PC-9 (cell line): ENCODE measurements around the gene STC2. TPM values are rescaled to one million over a fixed set of nuclear protein-coding genes. Genes with fewer than 3 reads are reported as not detected.

Source experiments
- BruUV-seq: library from RNA; stranded (reverse); fragments of 400-500 nt; replicated peaks from 2 replicates; lab custom pipeline; 2021; lab: Mats Ljungman, UMichigan
- CTCF ChIA-PET: fragments of 300-600 bp; sonication (Branson Sonifier 250); formaldehyde crosslinking; loops from one replicate; lab custom pipeline; 2022; ENCODE audit warnings: antibody characterized with exemption; lab: Charles Lee
- POLR2A ChIA-PET: fragments of 300-600 bp; sonication (Branson Sonifier 250); formaldehyde crosslinking; loops from one replicate; lab custom pipeline; 2022; ENCODE audit warnings: antibody characterized with exemption; ENCODE audit not compliant: unreplicated experiment; lab: Charles Lee
- DNase-seq, 2 experiments: peaks; one replicate each; pipeline versions ENCODE4 v3.0.0 to v3.0.0-alpha.2; 2015 to 2022; ENCODE audit warnings: mixed read lengths in 1 of 2
- H2AFZ ChIP-seq: fragments of 200-600 bp; sonication (generic); 2 replicates; pipeline ENCODE4 v1.8.1; 2017; ENCODE audit warnings: antibody characterized with exemption
- H3F3A ChIP-seq: fragments of 200-600 bp; sonication (generic); 2 replicates; pipeline ENCODE4 v1.8.1; 2017; ENCODE audit warnings: antibody characterized with exemption, mild to moderate bottlenecking, low read depth; ENCODE audit not compliant: insufficient read depth
- H3K27ac ChIP-seq: fragments of 200-600 bp; sonication (generic); 2 replicates; pipeline ENCODE4 v1.6.1; 2016; ENCODE audit warnings: mixed run types
- H3K27me3 ChIP-seq: fragments of 200-600 bp; sonication (generic); 2 replicates; pipeline ENCODE4 v1.6.1; 2016; ENCODE audit warnings: low read depth, mixed run types; ENCODE audit not compliant: insufficient read depth
- H3K36me3 ChIP-seq: fragments of 200-600 bp; sonication (generic); 2 replicates; pipeline ENCODE4 v1.6.1; 2016; ENCODE audit warnings: low read depth, mixed run types
- H3K4me1 ChIP-seq: fragments of 200-600 bp; sonication (generic); replicated peaks from 2 replicates; pipeline ENCODE4 v1.6.1; 2016; ENCODE audit warnings: mixed run types; ENCODE audit not compliant: insufficient read depth
- H3K4me2 ChIP-seq: fragments of 200-600 bp; sonication (generic); 2 replicates; pipeline ENCODE4 v1.6.1; 2017; ENCODE audit warnings: mixed run types
- H3K4me3 ChIP-seq: fragments of 200-600 bp; sonication (generic); 2 replicates; pipeline ENCODE4 v1.6.1; 2016; ENCODE audit warnings: mixed run types
- H3K79me2 ChIP-seq: fragments of 200-600 bp; sonication (generic); 2 replicates; pipeline ENCODE4 v1.6.1; 2017; ENCODE audit warnings: low read depth, mixed run types
- H3K9me2 ChIP-seq: fragments of 200-600 bp; sonication (generic); 2 replicates; pipeline ENCODE4 v1.8.1; 2017; ENCODE audit warnings: mild to moderate bottlenecking; ENCODE audit not compliant: insufficient read depth
- H3K9me3 ChIP-seq: fragments of 200-600 bp; sonication (generic); 2 replicates; pipeline ENCODE4 v1.8.1; 2016; ENCODE audit warnings: low read depth; ENCODE audit not compliant: insufficient read depth
- H4K20me1 ChIP-seq: fragments of 200-600 bp; sonication (generic); 2 replicates; pipeline ENCODE4 v1.8.1; 2017; ENCODE audit not compliant: insufficient read depth
- CTCF ChIP-seq: fragments of 200-600 bp; sonication (generic); conservative IDR thresholded peaks from 2 replicates; pipeline ENCODE4 v1.6.1; 2017; ENCODE audit warnings: mixed run types, antibody characterized with exemption, mild to moderate bottlenecking, moderate library complexity
- EZH2 ChIP-seq: fragments of 200-600 bp; sonication (generic); IDR thresholded peaks from 2 replicates; pipeline ENCODE4 v1.8.0; 2017; ENCODE audit warnings: antibody characterized with exemption, low read depth
- intact Hi-C: fragments of 100-400 bp; cut with micrococcal nuclease; formaldehyde crosslinking; loops from one replicate; pipeline ENCODE4 v1.10.0; 2022; ENCODE audit not compliant: unreplicated experiment
- total RNA-seq: library from RNA; stranded (reverse); gene quantifications from 2 replicates; pipeline ENCODE4 v1.2.3, GENCODE V29; 2021

Gene STC2
- total RNA-seq, 1 experiment from 2014 or later = 63.5 TPM

DNA sequence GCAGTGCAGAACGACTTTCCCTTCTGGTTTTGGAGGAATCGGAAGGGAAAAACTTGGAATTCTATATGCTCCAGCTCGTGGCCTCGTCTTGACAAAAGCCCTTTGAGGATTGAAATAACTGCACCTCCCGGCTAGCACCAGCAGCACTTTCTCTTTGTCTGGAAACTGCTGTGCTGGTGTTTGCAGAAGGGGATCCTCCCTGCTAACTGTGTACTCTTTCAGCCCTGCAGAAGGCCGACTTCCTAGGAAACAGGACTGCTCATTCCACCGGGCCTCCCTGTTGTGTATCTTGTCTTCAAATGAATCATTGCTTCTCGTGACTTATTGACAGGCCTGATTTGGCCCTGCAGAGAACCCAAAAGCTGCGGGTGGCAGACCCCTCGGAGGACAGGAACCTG is 23.6 kb downstream of the STC2 start:
- TF ChIP-seq CTCF = no peak
- no peak for TF ChIP-seq EZH2
- Histone ChIP-seq H3K9me3 (peaks cover 7% of the 10 kb centered on the region; the same call in 1 of the 2 replicates), H3K79me2 (no peaks in the 10 kb centered on the region), H4K20me1 (no peaks in the 10 kb centered on the region), H3F3A (peaks cover 30% of the 10 kb centered on the region), H3K27ac (peak overlapping the region; percentile 86), H3K4me2 (peak overlapping the region; percentile 62), H3K36me3 (no peaks in the 10 kb centered on the region), H3K4me1 (peaks cover 41% of the 10 kb centered on the region), H3K9me2 (no peaks in the 10 kb centered on the region), H3K4me3 (no peak overlapping the region), H2AFZ (no peak overlapping the region), H3K27me3 (no peaks in the 10 kb centered on the region)
- CTCF ChIA-PET = no interaction called here
- DNase-seq = no peak
- intact Hi-C loops = loop anchor here (1.0 kb wide), 1 partner anchor 24 kb away; the partner anchor contains the start of gene STC2
- POLR2A ChIA-PET = interaction anchor here (0.6 to 0.8 kb wide), 2 partner anchors 147 to 665 kb away, joined by 6 to 10 read pairs; no protein-coding TSS in a partner anchor
- BruUV-seq = no TSS peak

DNA sequence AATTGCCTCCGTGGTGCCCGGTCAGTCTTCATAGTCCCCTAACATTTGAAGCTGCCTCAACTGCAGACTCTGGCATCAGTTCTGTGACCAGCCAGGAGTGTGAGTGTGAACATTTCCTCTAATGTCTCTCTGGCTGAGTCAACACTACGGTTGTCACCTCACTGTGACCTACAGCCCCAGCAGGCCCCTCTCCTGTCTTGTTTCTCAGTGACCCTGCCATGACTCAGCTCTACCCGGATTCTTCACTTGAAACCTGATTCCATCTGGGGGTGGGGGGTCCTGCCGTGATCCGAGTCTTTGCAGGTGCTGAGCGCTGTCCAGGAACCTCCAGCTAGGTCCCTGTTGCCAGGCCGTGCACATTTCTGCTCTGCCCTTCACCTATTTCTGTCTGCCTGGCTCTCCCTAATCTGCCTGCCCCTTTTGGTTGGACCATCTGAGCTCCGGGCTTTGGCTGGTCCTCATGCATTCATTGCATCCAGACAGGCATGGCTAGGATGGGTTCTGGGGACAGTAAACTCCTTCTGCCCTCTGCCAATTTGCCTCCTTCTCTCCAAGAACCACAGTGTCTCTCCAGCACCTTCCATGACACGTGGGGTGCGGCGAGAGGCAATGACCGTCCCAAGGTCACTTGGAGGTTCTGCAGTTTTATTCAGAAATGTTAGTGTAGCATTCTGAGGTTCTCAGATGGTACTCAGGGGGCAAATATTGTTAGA is 24.2 kb downstream of the STC2 start:
- Histone ChIP-seq H4K20me1 (no peaks in the 10 kb centered on the region), H3F3A (peaks cover 30% of the 10 kb centered on the region), H3K9me2 (no peaks in the 10 kb centered on the region), H3K4me2 (peak overlapping the region; percentile 62), H3K4me3 (no peak overlapping the region), H3K27me3 (no peaks in the 10 kb centered on the region), H3K36me3 (no peaks in the 10 kb centered on the region), H3K4me1 (peaks cover 41% of the 10 kb centered on the region), H2AFZ (no peak overlapping the region), H3K9me3 (peaks cover 7% of the 10 kb centered on the region; the same call in 1 of the 2 replicates), H3K27ac (peak overlapping the region; percentile 86), H3K79me2 (no peaks in the 10 kb centered on the region)
- ChIA-PET CTCF (no interaction called here), POLR2A (interaction anchor here (0.8 kb wide), 1 partner anchor 148 kb away, joined by 6 read pairs; no protein-coding TSS in a partner anchor)
- TF ChIP-seq CTCF (no peak), EZH2 (no peak)
- peak; percentile 87 to 88 for DNase-seq
- intact Hi-C loops = loop anchor here (1.0 kb wide), 1 partner anchor 24 kb away; the partner anchor contains the start of gene STC2
- no TSS peak for BruUV-seq

- CTCF ChIA-PET = interaction anchor here (0.6 to 0.8 kb wide), 5 partner anchors 9 to 313 kb away, joined by 3 to 5 read pairs (median 3); no protein-coding TSS in a partner anchor
- intact Hi-C loops = no loop called here
- Histone ChIP-seq H2AFZ (no peak overlapping the region), H3K36me3 (no peaks in the 10 kb centered on the region), H3K27me3 (no peaks in the 10 kb centered on the region), H3K79me2 (no peaks in the 10 kb centered on the region), H3K9me3 (peaks cover under 1% of the 10 kb centered on the region; the same call in 1 of the 2 replicates), H3K9me2 (no peaks in the 10 kb centered on the region), H3K4me3 (peak overlapping the region; percentile 16; the same call in 1 of the 2 replicates), H3K4me2 (peak overlapping the region; percentile 62), H3K27ac (peak overlapping the region; percentile 86), H3K4me1 (peaks cover 41% of the 10 kb centered on the region), H3F3A (peaks cover 30% of the 10 kb centered on the region), H4K20me1 (no peaks in the 10 kb centered on the region)
- DNase-seq = peak; percentile 74 to 93
- POLR2A ChIA-PET = interaction anchor here (0.5 to 1.2 kb wide), 2 partner anchors 25 to 168 kb away, joined by 3 to 8 read pairs; partner anchors contain the start of gene STC2
- TF ChIP-seq CTCF (peak; percentile 38; the same call in 1 of the 2 replicates), EZH2 (no peak)
- BruUV-seq = TSS peak; percentile 79
Observed at GRCh38 chr5:173302546-173303155, 25.6 kb downstream of the STC2 start.
